Forelimb muscle (tissue), 1 donor: ENCODE data around the gene C1orf53. TPM values are rescaled to one million over a fixed set of nuclear protein-coding genes. Genes with fewer than 3 reads are reported as not detected.
"Not testable (repeated sequence)": the region's sequence is repeated elsewhere in the genome, so short reads cannot be mapped to it uniquely, and the experiment has no call there.

Experiments
- DNase-seq: peaks from one replicate; pipeline ENCODE4 v3.0.0-alpha.2; 2013; ENCODE audit warnings: low read depth
- polyA plus RNA-seq: library from polyadenylated mRNA; unstranded; fragments of 120-200 nt; gene quantifications from one replicate; pipeline ENCODE4 v1.2.1, GENCODE V29; 2013; ENCODE audit not compliant: insufficient read length

C1orf53 gene
- 1.8 TPM for polyA plus RNA-seq

GRCh38 chr1:197902454-197903195 lies at the start of gene C1orf53:
C1orf53 (plus strand) TSS chr1:197902630; CDS start chr1:197902650, 20 bp downstream.
- no peak for DNase-seq

- DNase-seq = not testable (repeated sequence)
Observed at GRCh38 chr1:197855751-197856150, 46.7 kb upstream of the C1orf53 start.

GRCh38 chr1:197857477-197857876 lies 45.0 kb upstream of the C1orf53 start:
- no peak for DNase-seq

- DNase-seq = no peak
Observed at GRCh38 chr1:197859024-197859423, 43.4 kb upstream of the C1orf53 start.

GRCh38 chr1:197862221-197862620 lies 40.2 kb upstream of the C1orf53 start:
- DNase-seq = no peak

GRCh38 chr1:197862671-197863070 lies 39.8 kb upstream of the C1orf53 start:
- no peak for DNase-seq

GRCh38 chr1:197865809-197866208 lies 36.6 kb upstream of the C1orf53 start:
- DNase-seq = no peak

GRCh38 chr1:197868751-197869489 lies 33.5 kb upstream of the C1orf53 start:
- DNase-seq = peak; percentile 2

- DNase-seq = no peak
Observed at GRCh38 chr1:197869490-197870077, 32.8 kb upstream of the C1orf53 start.

- no peak for DNase-seq
Observed at GRCh38 chr1:197876894-197877293, 25.5 kb upstream of the C1orf53 start.

- not testable (repeated sequence) for DNase-seq
Observed at GRCh38 chr1:197880385-197880784, 22.0 kb upstream of the C1orf53 start.

- not testable (repeated sequence) for DNase-seq
Observed at GRCh38 chr1:197882241-197882640, 20.2 kb upstream of the C1orf53 start.

GRCh38 chr1:197884173-197884572 lies 18.3 kb upstream of the C1orf53 start:
- no peak for DNase-seq

GRCh38 chr1:197890936-197891335 lies 11.5 kb upstream of the C1orf53 start:
- no peak for DNase-seq

- no peak for DNase-seq
Observed at GRCh38 chr1:197892684-197893083, 9.7 kb upstream of the C1orf53 start.

- no peak for DNase-seq
Observed at GRCh38 chr1:197896301-197896700, 6.1 kb upstream of the C1orf53 start.

- no peak for DNase-seq
Observed at GRCh38 chr1:197899037-197899436, 3.4 kb upstream of the C1orf53 start.

GRCh38 chr1:197902131-197902453 lies 338 bp upstream of the C1orf53 start:
- no peak for DNase-seq

- DNase-seq = no peak
Observed at GRCh38 chr1:197903196-197903514, 725 bp downstream of the C1orf53 start.

- DNase-seq = no peak
Observed at GRCh38 chr1:197904126-197904787, 1.8 kb downstream of the C1orf53 start.

GRCh38 chr1:197905699-197906351 lies 3.4 kb downstream of the C1orf53 start:
- DNase-seq = no peak
